KBM-7 (cell line): ENCODE measurements around the gene CEP126.

ENCODE experiments used
- DNase-seq: peaks from one replicate; pipeline ENCODE4 v3.0.0-alpha.2; 2015
- in situ Hi-C: fragments of 300-500 bp; cut with MboI; formaldehyde crosslinking; loops from 2 replicates; pipeline ENCODE4 v1.14.3; 2020; ENCODE audit warnings: low sequenced_read_pairs, low pct_unique_long_range_greater_than_20kb, mixed read lengths

CEP126 gene

GRCh38 chr11:102006835-102007566, 92.2 kb downstream of the CEP126 start:
- in situ Hi-C loops, result no loop called here
- no peak for DNase-seq

- peak; percentile 47 for DNase-seq
- in situ Hi-C loops, result no loop called here
Observed at GRCh38 chr11:102007567-102008437, 93.0 kb downstream of the CEP126 start.

GRCh38 chr11:102010776-102011494, 96.1 kb downstream of the CEP126 start:
- in situ Hi-C loops, result no loop called here
- DNase-seq, result no peak

GRCh38 chr11:102012946-102013345, 98.1 kb downstream of the CEP126 start:
- DNase-seq, result no peak
- in situ Hi-C loops, result no loop called here

GRCh38 chr11:102014756-102015155, 99.9 kb downstream of the CEP126 start:
- DNase-seq, result no peak
- in situ Hi-C loops, result no loop called here

GRCh38 chr11:102017026-102017425, 102.2 kb downstream of the CEP126 start:
- DNase-seq, result no peak
- in situ Hi-C loops, result no loop called here

- DNase-seq, result no peak
- in situ Hi-C loops, result no loop called here
Observed at GRCh38 chr11:102026217-102026616, 111.4 kb downstream of the CEP126 start.

- no peak for DNase-seq
- in situ Hi-C loops, result no loop called here
Observed at GRCh38 chr11:102026959-102027358, 112.1 kb downstream of the CEP126 start.

- no peak for DNase-seq
- in situ Hi-C loops, result no loop called here
Observed at GRCh38 chr11:102036757-102037156, 121.9 kb downstream of the CEP126 start.

GRCh38 chr11:102046841-102047240, 132.0 kb downstream of the CEP126 start:
- no peak for DNase-seq
- in situ Hi-C loops, result no loop called here

- in situ Hi-C loops, result no loop called here
- DNase-seq, result no peak
Observed at GRCh38 chr11:102047305-102047924, 132.6 kb downstream of the CEP126 start, which contains the start of gene CFAP300. Gene CFAP300, plus strand, starts transcription at chr11:102047437. Its CDS starts 34 bp downstream, at chr11:102047471.
